HCT116 (cell line): ENCODE measurements around the gene TNIP1. TPM values are rescaled to one million over a fixed set of nuclear protein-coding genes. Genes with fewer than 3 reads are reported as not detected.
A peak's percentile ranks its signal among the peaks of the same experiment; 100 is the strongest.

Source experiments
- ATAC-seq: fragments of 200-7000 bp; cut with Tn5 transposase; 2 replicates; pipeline ENCODE4 v1.9.1; 2020; ENCODE audit warnings: mild to moderate bottlenecking, moderate library complexity
- BruUV-seq: library from RNA; stranded (reverse); fragments of 400-500 nt; replicated peaks from 2 replicates; lab custom pipeline; 2021; lab: Mats Ljungman, UMichigan
- CTCF ChIA-PET: fragments of 300-600 bp; sonication (Branson Sonifier 250); formaldehyde crosslinking; loops from one replicate; lab custom pipeline; 2021; ENCODE audit warnings: antibody characterized with exemption; lab: Charles Lee
- POLR2A ChIA-PET: fragments of 300-600, 350-600 bp; sonication (Branson Sonifier 250); formaldehyde crosslinking; loops from one replicate; lab custom pipeline; 2021; ENCODE audit warnings: antibody characterized with exemption; lab: Charles Lee
- RAD21 ChIA-PET, 2 experiments: fragments of 300-600 bp; sonication (Branson Sonifier 250); formaldehyde crosslinking; loops; one replicate each; lab custom pipeline; 2023; ENCODE audit warnings: low total read pairs in 2 of 2; ENCODE audit not compliant: uncharacterized antibody in 2 of 2, unreplicated experiment in 2 of 2, low non-redundant PET in 1 of 2; lab: Charles Lee
- DNase-seq: peaks from one replicate; pipeline ENCODE4 v3.0.0-alpha.2; 2010; ENCODE audit warnings: low read depth, low spot score
- H2AFZ ChIP-seq: fragments of 200-600 bp; shearing (Covaris generic), sonication (generic); 2 replicates; pipeline ENCODE4 v1.6.1; 2017; ENCODE audit warnings: low read depth, mixed run types, mixed read lengths, antibody characterized with exemption, low read length; ENCODE audit not compliant: poor library complexity, severe bottlenecking
- H3K27ac ChIP-seq: 2 replicates; pipeline ENCODE4 v1.5.1; 2012; ENCODE audit warnings: low read depth, low read length
- H3K27me3 ChIP-seq: fragments of 200-600 bp; sonication (generic); 2 replicates; pipeline ENCODE4 v1.6.1; 2016; ENCODE audit warnings: mixed run types, low read length, mixed read lengths; ENCODE audit not compliant: insufficient read depth
- H3K36me3 ChIP-seq, 2 experiments: fragments of 200-500 bp in 1 of 2; fragments of 200-600 bp in 1 of 2; sonication (Bioruptor generic) in 1 of 2; sonication (generic) in 1 of 2; 2 replicates each; pipeline versions ENCODE4 v1.5.1 to v1.6.1; 2014 to 2016; ENCODE audit warnings: low read length in 2 of 2, inconsistent platforms in 1 of 2, mixed read lengths in 1 of 2, mixed run types in 1 of 2; ENCODE audit not compliant: insufficient read depth in 2 of 2, control insufficient read depth in 1 of 2
- H3K4me1 ChIP-seq, 2 experiments: fragments of 200-600 bp in 1 of 2; sonication (generic) in 1 of 2; 2 replicates each; pipeline versions ENCODE4 v1.5.1 to v1.6.1; 2012 to 2017; ENCODE audit warnings: low read length in 2 of 2, inconsistent platforms in 1 of 2, mild to moderate bottlenecking in 1 of 2, mixed read lengths in 1 of 2, mixed run types in 1 of 2, moderate library complexity in 1 of 2; ENCODE audit not compliant: insufficient read depth in 2 of 2, control insufficient read depth in 1 of 2
- H3K4me2 ChIP-seq: fragments of 200-600 bp; sonication (generic); 2 replicates; pipeline ENCODE4 v1.6.1; 2017; ENCODE audit warnings: mixed run types, low read length, mixed read lengths
- H3K4me3 ChIP-seq, 2 experiments: fragments of 200-600 bp in 1 of 2; sonication (generic) in 1 of 2; replicated peaks in 1 of 2; 2 replicates each; pipeline ENCODE4 v1.5.1; 2011 to 2016; ENCODE audit warnings: low read length in 2 of 2, control low read depth in 1 of 2, low read depth in 1 of 2, mild to moderate bottlenecking in 1 of 2, mixed read lengths in 1 of 2, mixed run types in 1 of 2
- H3K79me2 ChIP-seq: fragments of 200-600 bp; sonication (generic); 2 replicates; pipeline ENCODE4 v1.6.1; 2017; ENCODE audit warnings: mild to moderate bottlenecking, mixed run types, low read length, moderate library complexity, mixed read lengths; ENCODE audit not compliant: insufficient read depth
- H3K9ac ChIP-seq: fragments of 200-600 bp; sonication (generic); 2 replicates; pipeline ENCODE4 v1.6.1; 2016; ENCODE audit warnings: low read length, mixed read lengths
- H3K9me2 ChIP-seq: fragments of 200-600 bp; sonication (generic), shearing (Covaris generic); 2 replicates; pipeline ENCODE4 v1.6.1; 2017; ENCODE audit warnings: mixed run types, mild to moderate bottlenecking, moderate library complexity; ENCODE audit not compliant: insufficient read depth
- H3K9me3 ChIP-seq, 2 experiments: fragments of 200-500 bp in 1 of 2; fragments of 200-600 bp in 1 of 2; sonication (Bioruptor generic) in 1 of 2; sonication (generic) in 1 of 2; 2 replicates each; pipeline ENCODE4 v1.6.1; 2014 to 2017; ENCODE audit warnings: low read length in 2 of 2, mixed read lengths in 2 of 2, inconsistent platforms in 1 of 2, low read depth in 1 of 2, mild to moderate bottlenecking in 1 of 2, mixed run types in 1 of 2, moderate library complexity in 1 of 2; ENCODE audit not compliant: control insufficient read depth in 1 of 2, insufficient read depth in 1 of 2
- H4K20me1 ChIP-seq: fragments of 200-600 bp; sonication (generic), shearing (Covaris generic); 2 replicates; pipeline ENCODE4 v1.6.1; 2017; ENCODE audit warnings: mixed run types, mild to moderate bottlenecking, moderate library complexity; ENCODE audit not compliant: insufficient read depth
- ATF3 ChIP-seq: IDR thresholded peaks from 2 replicates; pipeline ENCODE4 v1.6.1; 2012
- CEBPB ChIP-seq: IDR thresholded peaks from 2 replicates; pipeline ENCODE4 v1.6.1; 2012; ENCODE audit warnings: low read depth
- ELF1 ChIP-seq: IDR thresholded peaks from 2 replicates; pipeline ENCODE4 v1.6.1; 2012; ENCODE audit warnings: low read depth, borderline replicate concordance
- POLR2AphosphoS5 ChIP-seq: IDR thresholded peaks from 2 replicates; pipeline ENCODE4 v1.6.1; 2011; ENCODE audit warnings: mild to moderate bottlenecking, low read depth, low read length, moderate library complexity
- SIN3A ChIP-seq: IDR thresholded peaks from 2 replicates; pipeline ENCODE4 v1.6.1; 2012; ENCODE audit warnings: low read depth
- ZBTB33 ChIP-seq: IDR thresholded peaks from 2 replicates; pipeline ENCODE4 v1.6.1; 2011; ENCODE audit warnings: mild to moderate bottlenecking, low read length, moderate library complexity; ENCODE audit not compliant: insufficient replicate concordance; ENCODE audit errors: extremely low read depth
- ZFX ChIP-seq: fragments of 450-650 bp; IDR thresholded peaks from 2 replicates; pipeline ENCODE4 v1.6.1; 2017
- ZNF274 ChIP-seq: fragments of 200-500 bp; sonication (Bioruptor generic); IDR thresholded peaks from 2 replicates; pipeline ENCODE4 v1.6.1; 2014; ENCODE audit warnings: mild to moderate bottlenecking, low read depth, low read length, inconsistent platforms
- intact Hi-C: fragments of 100-400 bp; cut with micrococcal nuclease; formaldehyde crosslinking; loops from 2 replicates; pipeline ENCODE4 v1.10.0; 2022
- total RNA-seq: library from RNA; stranded (reverse); gene quantifications from one replicate; pipeline ENCODE4 v1.2.1, GENCODE V29; 2021; ENCODE audit not compliant: unreplicated experiment

Gene TNIP1
- total RNA-seq, 1 experiment from 2014 or later, result 46.0 TPM

GRCh38 chr5:151005187-151005949, 75.5 kb downstream of the TNIP1 start (continued):
- no peak for TF ChIP-seq ATF3
- TF ChIP-seq SIN3A, result no peak
- TF ChIP-seq, all 23 proteins: peak for 0

GRCh38 chr5:151004499-151004898, 76.3 kb downstream of the TNIP1 start:
- CTCF ChIA-PET, result interaction anchor here (0.8 kb wide), 1 partner anchor 161 kb away, joined by 3 read pairs; no protein-coding TSS in a partner anchor
- H3K36me3 ChIP-seq, result no peaks in the 10 kb centered on the region
- DNase-seq (no peak), ATAC-seq (no peak)
- H2AFZ ChIP-seq, result no peak overlapping the region
- H3K9me3 ChIP-seq, result no peaks in the 10 kb centered on the region
- H3K27me3 ChIP-seq, result peaks cover 6% of the 10 kb centered on the region; the same call in 1 of the 2 replicates
- RAD21 ChIA-PET, result no interaction called here
- no peaks in the 10 kb centered on the region for H4K20me1 ChIP-seq
- BruUV-seq, result no TSS peak
- H3K9ac ChIP-seq, result no peak overlapping the region
- no peaks in the 10 kb centered on the region for H3K9me2 ChIP-seq
- H3K4me3 ChIP-seq, result no peak overlapping the region
- no peaks in the 10 kb centered on the region for H3K79me2 ChIP-seq
- POLR2A ChIA-PET, result no interaction called here
- no peak overlapping the region for H3K27ac ChIP-seq
- H3K4me1 ChIP-seq, result peaks cover 0 to 16% of the 10 kb centered on the region in 2 experiments; a peak in 2 of 4 replicates
- H3K4me2 ChIP-seq, result no peak overlapping the region
- intact Hi-C loops, result loop anchor here (10.0 kb wide), 2 partner anchors 230 to 520 kb away; no protein-coding TSS in a partner anchor
- TF ChIP-seq ELF1 (no peak), POLR2AphosphoS5 (no peak), CEBPB (0 out of 2 replicates have a peak, but pooled peaks have one; percentile 11), ZFX (no peak), ZNF274 (no peak), ZBTB33 (no peak)
